ENCODE measurements around the gene LRRC2.

LRRC2 gene

GRCh38 chr3:46574881-46575576 is 8.9 kb upstream of the LRRC2 start:
- Histone ChIP-seq H4K8ac (ENCODE audit: low read depth, low read length) (peak overlapping the region; percentile 43), H3K9ac (ENCODE audit: low read length) (peak overlapping the region; percentile 79), H3K18ac (ENCODE audit: low read length) (peak overlapping the region; percentile 100), H3K79me2 (ENCODE audit: control insufficient read depth, insufficient read depth, low read length) (peaks cover 20% of the 10 kb centered on the region), H4K5ac (ENCODE audit: low read length) (peak overlapping the region; percentile 98), H3K4me1 (ENCODE audit: control insufficient read depth, low read depth, low read length) (peaks cover 14% of the 10 kb centered on the region), H3K79me1 (ENCODE audit: low read length) (no peaks in the 10 kb centered on the region), H3K27me3 (ENCODE audit: insufficient read depth, low read length, poor library complexity) (no peaks in the 10 kb centered on the region), H3K4me3 (ENCODE audit: low read length) (no peak overlapping the region), H2BK5ac (ENCODE audit: low read length) (peak overlapping the region; percentile 100), H2BK120ac (ENCODE audit: low read depth, low read length) (peak overlapping the region; percentile 98), H2BK15ac (replicated peaks; ENCODE audit: low read depth) (peak overlapping the region; percentile 93), H3K4me2 (ENCODE audit: low read length) (peak overlapping the region; percentile 53), H3K36me3 (ENCODE audit: control insufficient read depth, insufficient read depth, low read length) (peaks cover 5% of the 10 kb centered on the region), H3K4ac (ENCODE audit: low read depth, low read length) (peak overlapping the region; percentile 100), H3K56ac (ENCODE audit: low read length) (peak overlapping the region; percentile 97), H3K27ac (ENCODE audit: low read depth, low read length) (peak overlapping the region; percentile 97), H2AK5ac (ENCODE audit: low read length) (peak overlapping the region; percentile 93), H3K23ac (ENCODE audit: low read length) (peak overlapping the region; percentile 86)
- DNase-seq = peak; percentile 99
- WGBS (ENCODE audit: extremely low coverage, insufficient coverage, low lambda C conversion rate) = no CpG with 5 or more reads among the region's 5 CpGs

DNA sequence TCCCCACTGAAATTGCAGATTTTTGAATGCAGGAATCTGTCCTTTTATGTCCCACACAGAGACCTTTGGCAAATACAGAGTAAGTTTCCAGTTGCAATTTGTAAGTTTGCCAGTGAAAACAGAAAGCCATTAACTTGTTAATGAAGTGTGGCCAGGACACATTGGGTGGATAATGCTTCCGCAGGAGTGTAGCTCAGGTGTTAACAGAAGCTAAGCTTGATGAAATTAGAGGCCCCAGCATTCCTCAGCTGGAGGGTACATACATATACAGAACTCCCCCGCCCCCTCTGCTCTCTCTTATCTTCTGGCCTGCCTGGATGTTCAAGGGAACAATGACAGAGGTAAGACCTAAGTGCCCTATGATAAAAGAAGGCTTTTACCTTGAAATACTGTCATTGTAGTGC is 8.1 kb upstream of the LRRC2 start:
- H3K18ac ChIP-seq (ENCODE audit: low read length) = peak overlapping the region; percentile 97
- peak overlapping the region; percentile 100 for H2BK5ac ChIP-seq (ENCODE audit: low read length)
- H3K4ac ChIP-seq (ENCODE audit: low read depth, low read length) = peak overlapping the region; percentile 96
- H3K9ac ChIP-seq (ENCODE audit: low read length) = peak overlapping the region; percentile 79
- peaks cover 1% of the 10 kb centered on the region for H3K36me3 ChIP-seq (ENCODE audit: control insufficient read depth, insufficient read depth, low read length)
- no peaks in the 10 kb centered on the region for H3K79me1 ChIP-seq (ENCODE audit: low read length)
- H3K27ac ChIP-seq (ENCODE audit: low read depth, low read length) = peak overlapping the region; percentile 98
- peaks cover 12% of the 10 kb centered on the region for H3K79me2 ChIP-seq (ENCODE audit: control insufficient read depth, insufficient read depth, low read length)
- H4K8ac ChIP-seq (ENCODE audit: low read depth, low read length) = no peak overlapping the region
- peak overlapping the region; percentile 100 for H2BK120ac ChIP-seq (ENCODE audit: low read depth, low read length)
- H2BK15ac ChIP-seq (replicated peaks; ENCODE audit: low read depth) = peak overlapping the region; percentile 98
- peaks cover 14% of the 10 kb centered on the region for H3K4me1 ChIP-seq (ENCODE audit: control insufficient read depth, low read depth, low read length)
- peak overlapping the region; percentile 41 for H3K4me2 ChIP-seq (ENCODE audit: low read length)
- H3K23ac ChIP-seq (ENCODE audit: low read length) = no peak overlapping the region
- H4K5ac ChIP-seq (ENCODE audit: low read length) = peak overlapping the region; percentile 92
- peak; percentile 98 for DNase-seq
- no peak overlapping the region for H3K4me3 ChIP-seq (ENCODE audit: low read length)
- H3K27me3 ChIP-seq (ENCODE audit: insufficient read depth, low read length, poor library complexity) = no peaks in the 10 kb centered on the region
- peak overlapping the region; percentile 90 for H2AK5ac ChIP-seq (ENCODE audit: low read length)
- H3K56ac ChIP-seq (ENCODE audit: low read length) = peak overlapping the region; percentile 97
- no CpG with 5 or more reads among the region's 2 CpGs for WGBS (ENCODE audit: extremely low coverage, insufficient coverage, low lambda C conversion rate)

DNA sequence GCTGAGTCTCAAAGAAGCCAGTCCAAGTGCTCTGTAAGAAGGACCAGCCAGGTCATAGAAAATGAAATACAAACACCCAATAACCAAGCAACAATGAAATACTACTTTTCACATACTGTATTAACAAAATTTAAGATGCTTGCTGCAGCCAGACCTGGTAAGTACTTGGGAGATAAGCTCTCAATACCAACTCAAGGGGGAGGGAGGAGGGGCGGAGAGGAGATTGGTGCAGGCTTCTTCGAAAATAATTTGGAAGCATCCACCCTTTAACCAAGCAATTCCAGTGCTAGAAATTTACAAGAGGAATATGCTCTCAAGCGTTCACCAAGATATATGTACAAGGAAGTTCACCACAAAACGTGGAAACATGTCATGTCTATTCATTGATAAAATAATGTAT is 7.6 kb upstream of the LRRC2 start:
- Histone ChIP-seq H2BK5ac (ENCODE audit: low read length) (peak overlapping the region; percentile 99), H3K27me3 (ENCODE audit: insufficient read depth, low read length, poor library complexity) (no peaks in the 10 kb centered on the region)
- peak; percentile 86 for DNase-seq

GRCh38 chr3:46571684-46572083 is 5.6 kb upstream of the LRRC2 start:
- Histone ChIP-seq H2AK5ac (ENCODE audit: low read length) (no peak overlapping the region), H3K79me1 (ENCODE audit: low read length) (no peaks in the 10 kb centered on the region), H2BK5ac (ENCODE audit: low read length) (peak overlapping the region; percentile 79), H4K5ac (ENCODE audit: low read length) (no peak overlapping the region), H2BK120ac (ENCODE audit: low read depth, low read length) (peak overlapping the region; percentile 62), H3K4me2 (ENCODE audit: low read length) (no peak overlapping the region), H3K27me3 (ENCODE audit: insufficient read depth, low read length, poor library complexity) (no peaks in the 10 kb centered on the region), H3K4me1 (ENCODE audit: control insufficient read depth, low read depth, low read length) (peaks cover 14% of the 10 kb centered on the region), H3K56ac (ENCODE audit: low read length) (peak overlapping the region; percentile 52), H3K23ac (ENCODE audit: low read length) (no peak overlapping the region), H4K8ac (ENCODE audit: low read depth, low read length) (no peak overlapping the region), H3K4me3 (ENCODE audit: low read length) (no peak overlapping the region), H3K27ac (ENCODE audit: low read depth, low read length) (no peak overlapping the region), H3K79me2 (ENCODE audit: control insufficient read depth, insufficient read depth, low read length) (no peaks in the 10 kb centered on the region), H3K4ac (ENCODE audit: low read depth, low read length) (peak overlapping the region; percentile 87), H3K9ac (ENCODE audit: low read length) (no peak overlapping the region), H3K18ac (ENCODE audit: low read length) (peak overlapping the region; percentile 87), H2BK15ac (replicated peaks; ENCODE audit: low read depth) (no peak overlapping the region), H3K36me3 (ENCODE audit: control insufficient read depth, insufficient read depth, low read length) (no peaks in the 10 kb centered on the region)
- DNase-seq = peak; percentile 92
- WGBS (ENCODE audit: extremely low coverage, insufficient coverage, low lambda C conversion rate) = no CpG with 5 or more reads among the region's 3 CpGs

More for the DNA sequence above, 7.6 kb upstream of the LRRC2 start:
- Histone ChIP-seq H2AK5ac (ENCODE audit: low read length) (no peak overlapping the region), H3K23ac (ENCODE audit: low read length) (no peak overlapping the region), H4K8ac (ENCODE audit: low read depth, low read length) (no peak overlapping the region), H3K36me3 (ENCODE audit: control insufficient read depth, insufficient read depth, low read length) (no peaks in the 10 kb centered on the region), H3K4ac (ENCODE audit: low read depth, low read length) (peak overlapping the region; percentile 96), H3K4me1 (ENCODE audit: control insufficient read depth, low read depth, low read length) (peaks cover 14% of the 10 kb centered on the region), H3K27ac (ENCODE audit: low read depth, low read length) (peak overlapping the region; percentile 98), H3K79me1 (ENCODE audit: low read length) (no peaks in the 10 kb centered on the region), H3K56ac (ENCODE audit: low read length) (peak overlapping the region; percentile 85), H2BK15ac (replicated peaks; ENCODE audit: low read depth) (peak overlapping the region; percentile 98), H2BK120ac (ENCODE audit: low read depth, low read length) (peak overlapping the region; percentile 100), H3K9ac (ENCODE audit: low read length) (peak overlapping the region; percentile 68), H3K4me3 (ENCODE audit: low read length) (no peak overlapping the region), H3K18ac (ENCODE audit: low read length) (peak overlapping the region; percentile 97), H3K4me2 (ENCODE audit: low read length) (peak overlapping the region; percentile 41), H3K79me2 (ENCODE audit: control insufficient read depth, insufficient read depth, low read length) (peaks cover 7% of the 10 kb centered on the region), H4K5ac (ENCODE audit: low read length) (peak overlapping the region; percentile 92)
- no CpG with 5 or more reads among the region's 4 CpGs for WGBS (ENCODE audit: extremely low coverage, insufficient coverage, low lambda C conversion rate)

DNA sequence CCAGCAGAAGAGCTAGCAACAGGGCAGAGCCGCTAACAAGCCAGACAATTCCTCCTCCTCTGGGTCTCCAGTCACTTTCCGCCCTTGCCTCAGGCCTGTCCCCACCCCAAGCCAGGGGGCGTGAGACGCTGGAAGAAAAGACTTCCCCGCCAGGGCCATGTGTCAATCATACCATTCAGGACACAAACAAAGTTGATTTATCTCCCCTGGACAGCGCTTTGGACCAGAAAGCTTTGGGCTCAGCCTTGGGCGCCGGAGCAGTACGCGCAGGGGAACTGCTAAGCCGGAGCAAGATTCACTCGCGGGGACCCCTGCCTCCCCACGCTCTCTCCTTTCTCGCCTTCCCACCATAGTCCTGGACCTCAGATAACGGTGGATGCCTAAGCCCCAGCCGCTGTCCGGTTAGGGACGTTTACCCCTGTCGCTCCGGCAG is 479 bp downstream of the LRRC2 start:
- peak overlapping the region; percentile 72 for H3K9ac ChIP-seq (ENCODE audit: low read length)
- H2BK120ac ChIP-seq (ENCODE audit: low read depth, low read length) = peak overlapping the region; percentile 83
- H3K79me1 ChIP-seq (ENCODE audit: low read length) = peaks cover 4% of the 10 kb centered on the region
- no peak overlapping the region for H2AK5ac ChIP-seq (ENCODE audit: low read length)
- H3K56ac ChIP-seq (ENCODE audit: low read length) = peak overlapping the region; percentile 87
- H4K8ac ChIP-seq (ENCODE audit: low read depth, low read length) = no peak overlapping the region
- H4K5ac ChIP-seq (ENCODE audit: low read length) = no peak overlapping the region
- H3K4me3 ChIP-seq (ENCODE audit: low read length) = peak overlapping the region; percentile 28
- H3K4me2 ChIP-seq (ENCODE audit: low read length) = peak overlapping the region; percentile 53
- peaks cover 5% of the 10 kb centered on the region for H3K4me1 ChIP-seq (ENCODE audit: control insufficient read depth, low read depth, low read length)
- peak overlapping the region; percentile 84 for H2BK5ac ChIP-seq (ENCODE audit: low read length)
- peak; percentile 89 for DNase-seq
- peak overlapping the region; percentile 53 for H3K18ac ChIP-seq (ENCODE audit: low read length)
- no peaks in the 10 kb centered on the region for H3K36me3 ChIP-seq (ENCODE audit: control insufficient read depth, insufficient read depth, low read length)
- WGBS (ENCODE audit: extremely low coverage, insufficient coverage, low lambda C conversion rate) = no CpG with 5 or more reads among the region's 21 CpGs
- H3K23ac ChIP-seq (ENCODE audit: low read length) = no peak overlapping the region
- H3K4ac ChIP-seq (ENCODE audit: low read depth, low read length) = peak overlapping the region; percentile 82
- H3K79me2 ChIP-seq (ENCODE audit: control insufficient read depth, insufficient read depth, low read length) = no peaks in the 10 kb centered on the region
- H2BK15ac ChIP-seq (replicated peaks; ENCODE audit: low read depth) = no peak overlapping the region
- peak overlapping the region; percentile 89 for H3K27ac ChIP-seq (ENCODE audit: low read depth, low read length)
- H3K27me3 ChIP-seq (ENCODE audit: insufficient read depth, low read length, poor library complexity) = no peaks in the 10 kb centered on the region

Measured in mesendoderm (in vitro differentiated cells).